Activated naive CD4-positive, alpha-beta T cell treated with anti-CD3 and anti-CD28 coated beads, Interleukin-2, amount 50 U/mL, for 16 hours (primary cell): Measurements from ENCODE around the gene USP49.
"Not testable (repeated sequence)": the region's sequence is repeated elsewhere in the genome, so short reads cannot be mapped to it uniquely, and the experiment has no call there.

Experiments
- DNase-seq: peaks from one replicate; pipeline ENCODE4 v3.0.0-alpha.2; 2020

USP49 gene

DNA sequence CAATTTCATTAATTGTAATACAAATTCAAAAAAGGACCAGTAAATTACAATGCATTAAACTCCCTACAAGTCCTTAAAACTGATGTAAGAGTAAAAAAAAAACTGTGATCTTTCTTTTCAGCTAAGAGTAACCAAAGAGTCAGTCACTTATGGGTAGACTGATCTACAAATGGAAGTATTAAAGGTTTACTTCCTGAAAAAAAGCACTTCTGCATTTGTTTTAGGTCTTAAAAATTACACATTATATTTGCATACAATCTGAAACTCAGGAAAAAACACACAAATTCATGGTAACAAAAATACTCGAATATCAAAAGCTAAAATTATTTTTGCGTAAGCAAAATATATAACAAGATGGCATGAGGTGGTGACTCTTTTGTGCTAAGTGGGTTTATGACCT lies 23.5 kb downstream of the USP49 start:
- DNase-seq = no peak

DNA sequence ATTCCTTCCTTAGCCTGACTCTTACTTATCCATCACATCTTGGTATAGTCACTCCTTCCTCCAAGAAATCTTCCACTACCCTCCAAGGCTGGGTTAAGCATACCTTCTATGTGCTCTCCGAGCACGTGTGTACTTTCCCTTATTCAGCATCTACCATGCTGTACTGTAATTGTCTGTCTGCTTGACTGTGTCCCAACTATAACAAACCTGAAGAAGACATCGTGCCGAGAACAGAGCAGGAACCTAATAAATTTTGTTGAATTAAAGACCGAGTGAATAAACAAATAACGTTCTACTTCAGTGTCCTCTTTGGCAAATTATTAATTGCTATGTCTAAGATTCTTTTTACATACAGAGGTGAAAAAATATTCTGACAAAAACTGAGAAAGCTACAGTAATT lies 35.8 kb downstream of the USP49 start:
- no peak for DNase-seq

DNA sequence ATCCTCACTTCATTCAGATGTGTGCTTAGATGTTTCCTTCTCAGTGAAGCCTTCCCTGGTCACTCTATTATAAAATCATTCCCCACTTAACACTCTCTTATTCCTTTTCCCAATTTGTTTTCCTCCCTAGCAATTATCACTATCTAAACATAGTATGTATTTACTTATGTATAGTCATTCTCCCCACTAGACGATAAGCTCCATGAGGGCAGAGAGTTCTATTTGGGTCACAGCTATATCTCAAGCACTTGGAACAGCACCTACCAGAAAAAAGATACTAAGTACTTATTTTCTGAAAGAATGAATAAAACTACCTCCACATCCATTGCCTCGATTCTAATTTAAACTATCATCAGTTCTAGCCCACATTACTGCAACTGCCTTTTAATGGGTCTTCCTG lies 36.5 kb downstream of the USP49 start:
- no peak for DNase-seq

DNA sequence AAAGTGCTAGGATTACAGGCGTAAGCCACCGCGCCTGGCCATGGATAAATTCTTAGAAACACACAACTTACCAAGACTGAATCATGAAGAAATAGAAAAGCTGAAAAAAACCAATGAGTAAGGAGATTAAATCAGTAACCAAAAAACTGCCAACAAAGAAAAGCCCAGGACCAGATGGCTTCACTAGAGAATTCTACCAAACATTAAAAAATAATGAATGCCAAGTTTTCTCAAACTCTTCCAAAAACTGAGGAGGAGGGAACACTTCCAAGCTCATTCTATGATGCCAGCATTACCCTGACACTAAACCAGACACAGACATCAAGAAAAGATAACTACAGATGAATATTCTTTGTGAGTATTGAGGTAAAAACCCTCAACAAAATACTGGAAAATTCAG lies 44.3 kb downstream of the USP49 start:
- DNase-seq = no peak

DNA sequence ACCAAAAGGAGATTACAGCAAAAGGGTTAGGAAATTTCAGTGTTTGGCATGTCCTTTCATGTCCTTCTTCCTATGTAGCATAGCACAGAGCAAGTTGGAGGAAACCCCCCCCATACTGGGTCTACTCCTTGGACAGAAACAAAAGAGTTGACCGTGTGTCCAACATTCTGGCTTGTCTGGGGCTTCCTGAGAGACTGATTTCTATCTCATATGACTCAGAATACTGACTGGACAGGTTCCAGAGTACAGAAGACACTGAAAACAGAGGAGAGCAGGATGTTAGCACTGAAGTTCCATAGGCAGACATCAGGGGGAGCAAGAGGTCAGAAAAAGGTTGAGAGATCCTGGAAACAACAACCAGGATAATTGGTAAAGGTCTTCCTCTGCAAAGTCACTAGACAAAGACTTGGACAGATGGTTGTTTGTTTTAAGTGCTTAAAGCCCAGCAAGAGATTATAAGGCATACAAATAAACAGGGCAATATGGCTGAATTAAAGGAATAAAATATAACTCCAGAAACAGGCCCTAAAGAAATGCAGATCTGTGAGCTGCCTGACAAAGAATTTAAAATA lies 48.4 kb downstream of the USP49 start:
- DNase-seq = peak; percentile 49

DNA sequence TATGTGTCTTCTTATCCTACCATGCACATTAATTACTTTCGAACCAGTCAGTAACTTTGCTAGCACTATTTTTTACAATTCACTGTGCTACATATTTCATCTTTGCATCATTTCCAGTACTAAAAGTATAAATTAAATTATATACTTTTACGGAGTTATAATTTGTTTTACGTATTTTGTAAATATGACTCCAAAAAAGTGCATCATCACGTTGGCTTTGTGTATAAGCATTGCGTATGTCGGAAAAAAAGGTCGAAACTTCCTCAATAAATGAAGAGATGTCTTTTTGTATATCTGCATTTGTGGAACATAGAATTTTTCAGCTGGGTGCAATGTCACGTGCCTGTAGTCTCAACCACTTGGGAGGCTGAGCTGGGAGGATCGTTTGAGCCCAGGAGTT lies 52.0 kb downstream of the USP49 start:
- no peak for DNase-seq

DNA sequence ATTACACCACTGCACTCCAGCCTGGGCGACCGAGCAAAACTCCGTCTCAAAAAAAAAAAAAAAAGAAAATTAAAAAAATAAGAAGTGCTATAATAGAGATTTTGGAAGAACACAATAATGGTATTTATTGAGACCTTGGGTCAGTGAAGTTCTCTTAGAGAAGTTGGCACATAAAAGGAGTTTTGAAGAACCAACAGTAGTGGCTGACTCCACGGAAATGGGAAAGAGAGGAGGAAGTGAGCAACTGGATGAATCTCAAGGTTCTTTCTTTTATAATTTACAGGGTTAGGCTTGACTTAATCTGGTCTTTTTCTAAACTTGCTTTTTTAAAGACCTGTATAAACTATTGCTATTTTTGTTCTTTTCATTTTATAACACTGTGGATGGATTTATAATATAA lies 54.8 kb downstream of the USP49 start:
- no peak for DNase-seq

DNA sequence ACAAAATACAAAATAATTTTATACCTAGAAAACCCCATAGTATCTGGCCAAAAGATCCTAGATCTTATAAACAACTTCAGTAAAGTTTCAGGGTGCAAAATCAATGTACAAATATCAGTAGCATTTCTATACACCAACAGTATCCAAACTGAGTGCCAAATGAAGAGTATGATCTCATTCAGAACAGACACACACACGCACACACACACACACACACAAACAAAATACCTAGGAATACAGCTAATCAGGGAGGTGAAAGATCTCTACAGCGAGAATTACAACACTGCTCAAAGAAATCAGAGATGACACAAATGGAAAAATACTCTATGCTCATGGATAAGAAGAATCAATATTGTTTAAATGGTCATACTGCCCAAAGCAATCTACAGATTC lies 58.5 kb downstream of the USP49 start:
- no peak for DNase-seq

DNA sequence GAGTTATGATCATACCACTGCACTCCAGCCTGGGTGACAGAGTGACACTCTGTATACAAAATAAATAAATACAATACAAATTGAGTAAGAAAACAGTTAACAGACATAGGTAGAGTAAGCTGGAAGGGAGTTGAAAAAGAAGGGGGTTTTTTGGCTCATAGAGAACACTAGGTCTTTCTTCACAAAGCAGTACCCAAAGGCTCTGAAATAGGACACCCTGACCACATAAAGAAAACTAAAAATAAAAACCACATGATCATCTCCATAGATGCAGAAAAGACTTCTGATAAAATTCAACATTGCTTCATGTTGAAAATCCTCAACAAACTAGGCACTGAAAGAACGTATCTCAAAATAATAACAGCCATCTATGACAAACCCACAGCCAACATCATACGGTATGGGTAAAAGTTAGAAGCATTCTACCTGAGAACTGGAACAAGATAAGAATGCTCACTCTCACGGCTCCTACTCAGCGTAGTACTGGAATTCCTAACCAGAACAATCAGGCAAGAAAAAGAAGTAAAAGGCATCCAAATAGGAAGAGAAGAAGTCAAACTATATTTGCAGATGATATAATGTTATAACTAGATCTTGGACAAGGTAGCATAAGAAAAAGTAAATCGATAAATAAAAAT lies 59.0 kb downstream of the USP49 start:
- DNase-seq = no peak

DNA sequence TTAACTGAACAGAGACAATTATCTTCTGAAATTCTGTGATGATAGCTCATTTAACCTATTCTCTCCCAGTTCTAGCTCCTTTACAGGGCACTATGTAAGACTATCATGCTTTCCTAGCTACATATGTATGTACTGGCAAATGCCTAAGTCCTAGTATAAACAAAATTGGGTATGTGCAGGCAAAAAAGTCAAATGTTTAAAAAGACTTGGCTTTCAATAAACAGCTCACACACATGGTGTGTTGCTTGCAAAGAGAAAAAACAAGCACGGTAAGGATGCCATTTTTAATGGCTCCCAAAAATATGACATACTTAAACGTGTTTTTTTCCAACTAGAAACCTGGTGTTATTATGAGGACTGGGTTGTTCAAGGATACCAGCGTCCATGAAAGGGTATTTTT lies 62.9 kb downstream of the USP49 start:
- no peak for DNase-seq

DNA sequence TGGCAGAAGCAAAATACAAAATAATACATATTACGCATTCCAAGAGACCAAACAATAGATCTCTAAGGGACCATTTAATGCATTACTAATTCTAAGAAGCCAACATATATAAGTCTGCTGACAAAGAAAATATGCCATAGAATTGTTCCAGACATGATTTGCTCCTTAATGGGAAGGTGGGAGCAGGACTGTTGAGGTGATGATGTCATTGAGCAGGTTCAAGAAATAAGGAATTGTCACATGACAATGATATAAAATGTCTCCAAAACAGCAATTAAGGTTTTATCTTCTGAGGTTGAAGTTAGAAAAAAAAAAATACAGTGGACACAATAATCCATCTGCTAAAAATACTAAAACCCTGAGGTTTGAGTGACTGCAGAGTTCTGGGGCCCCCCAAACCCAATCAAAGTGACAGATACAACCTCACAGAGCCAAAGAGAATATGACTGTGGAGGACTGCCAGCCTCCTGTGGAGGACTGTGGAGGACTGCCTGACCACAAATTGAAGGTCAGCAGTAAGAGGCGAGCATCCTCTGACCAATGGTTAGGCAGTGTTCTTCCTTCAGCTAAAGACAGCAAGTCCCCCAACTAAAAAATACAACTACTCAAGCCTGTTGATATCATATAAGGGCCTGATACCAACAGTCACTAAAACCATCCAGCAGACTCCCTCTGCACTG lies 68.7 kb downstream of the USP49 start:
- DNase-seq = no peak

DNA sequence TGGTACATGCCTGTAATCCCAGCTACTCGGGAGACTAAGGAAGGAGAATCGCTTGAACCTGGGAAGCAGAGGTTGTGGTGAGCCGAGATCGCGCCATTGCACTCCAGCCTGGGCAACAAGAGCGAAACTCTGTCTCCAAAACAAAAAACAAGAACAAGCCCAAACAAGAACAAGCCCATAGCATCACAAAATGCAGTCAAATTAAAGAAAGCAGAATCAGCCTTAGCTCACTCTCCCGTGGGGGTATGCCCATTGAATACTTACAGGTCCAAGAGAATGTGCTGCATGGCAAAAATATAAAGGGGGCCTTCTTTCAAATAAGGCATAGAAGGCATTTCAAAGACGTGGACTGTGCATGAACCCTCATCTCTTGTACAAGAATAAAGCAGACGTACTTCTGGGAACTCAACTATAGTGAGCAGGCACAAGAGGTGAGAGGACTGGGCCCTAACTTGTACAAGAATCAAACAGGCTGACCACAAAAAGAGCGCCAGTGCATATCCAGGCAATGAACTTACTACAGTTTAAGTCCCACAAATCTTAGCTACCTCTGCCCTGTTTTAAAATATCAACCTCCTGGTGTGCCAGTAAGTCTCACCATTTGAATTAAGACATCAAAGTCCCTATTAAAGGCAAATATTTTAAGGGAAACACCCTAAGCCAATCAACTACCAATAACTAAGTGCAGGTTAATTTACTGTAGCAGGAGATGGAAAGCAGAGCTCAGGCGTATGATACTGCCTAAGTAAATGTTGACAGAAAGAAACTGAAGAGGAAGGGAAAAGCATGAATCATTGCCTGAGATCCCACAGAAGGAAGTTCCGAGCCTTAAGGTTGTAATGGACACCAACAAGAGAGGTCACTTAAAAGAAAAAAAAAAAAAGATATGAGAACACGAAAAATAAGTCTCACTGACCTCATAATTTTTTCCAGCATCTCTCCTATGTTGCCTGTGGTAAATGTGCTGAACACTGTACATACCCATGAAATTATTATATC lies 70.3 kb downstream of the USP49 start:
- no peak for DNase-seq

DNA sequence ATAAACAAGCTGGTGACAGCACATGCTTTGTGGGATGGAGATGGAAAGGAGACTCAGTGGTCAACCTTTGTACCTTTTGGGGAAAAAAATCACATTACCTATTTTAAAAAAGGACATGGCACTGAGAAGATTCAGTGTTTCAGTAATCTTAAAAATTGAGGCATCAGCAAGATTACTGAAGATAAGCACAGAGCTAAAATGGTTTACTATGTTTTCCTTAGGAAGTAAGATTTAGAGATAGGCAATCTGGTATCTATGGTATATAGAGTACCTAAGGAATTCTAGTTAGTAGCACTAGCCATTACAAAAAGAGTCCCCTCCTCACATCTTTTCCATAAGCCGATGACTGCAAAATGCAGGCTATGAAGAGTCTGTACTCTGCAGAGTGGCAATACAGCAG lies 72.0 kb downstream of the USP49 start:
- no peak for DNase-seq

DNA sequence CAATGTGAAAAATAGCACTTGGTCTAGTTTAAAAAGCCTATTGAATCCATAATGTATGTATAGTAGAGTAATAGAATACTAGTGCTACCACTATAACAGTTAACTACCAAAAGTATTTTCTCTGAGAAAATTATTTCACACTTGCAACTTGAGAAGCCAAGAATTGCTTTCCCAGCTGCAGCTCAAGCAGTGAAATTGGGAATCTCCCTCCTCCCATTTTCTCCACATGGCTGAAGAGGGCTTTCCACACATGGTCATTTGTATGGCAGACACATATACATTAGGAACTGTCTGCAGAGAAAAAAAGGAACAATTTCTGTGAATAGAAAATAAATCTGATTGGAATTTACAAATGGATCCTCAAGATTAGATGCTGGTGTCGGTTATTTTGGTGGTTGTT lies 73.2 kb downstream of the USP49 start:
- no peak for DNase-seq

DNA sequence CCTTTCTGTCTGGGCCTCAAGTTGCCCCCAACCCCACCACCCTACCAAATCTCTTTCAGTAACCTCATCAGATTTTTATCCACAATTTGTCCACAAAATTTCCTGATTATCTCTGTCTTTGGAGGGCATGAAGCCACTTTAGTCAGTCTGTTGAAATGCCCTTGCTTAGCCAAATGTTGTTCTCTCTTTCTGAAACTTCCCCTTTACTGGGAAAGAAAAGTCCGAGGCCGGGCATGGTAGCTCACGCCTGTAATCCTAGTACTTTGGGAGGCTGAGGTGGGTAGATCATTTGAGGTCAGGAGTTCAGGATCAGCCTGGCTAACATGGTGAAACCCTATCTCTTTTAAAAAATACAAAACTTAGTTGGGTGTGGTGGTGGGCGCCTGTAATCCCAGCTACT lies 73.9 kb downstream of the USP49 start:
- DNase-seq = no peak

DNA sequence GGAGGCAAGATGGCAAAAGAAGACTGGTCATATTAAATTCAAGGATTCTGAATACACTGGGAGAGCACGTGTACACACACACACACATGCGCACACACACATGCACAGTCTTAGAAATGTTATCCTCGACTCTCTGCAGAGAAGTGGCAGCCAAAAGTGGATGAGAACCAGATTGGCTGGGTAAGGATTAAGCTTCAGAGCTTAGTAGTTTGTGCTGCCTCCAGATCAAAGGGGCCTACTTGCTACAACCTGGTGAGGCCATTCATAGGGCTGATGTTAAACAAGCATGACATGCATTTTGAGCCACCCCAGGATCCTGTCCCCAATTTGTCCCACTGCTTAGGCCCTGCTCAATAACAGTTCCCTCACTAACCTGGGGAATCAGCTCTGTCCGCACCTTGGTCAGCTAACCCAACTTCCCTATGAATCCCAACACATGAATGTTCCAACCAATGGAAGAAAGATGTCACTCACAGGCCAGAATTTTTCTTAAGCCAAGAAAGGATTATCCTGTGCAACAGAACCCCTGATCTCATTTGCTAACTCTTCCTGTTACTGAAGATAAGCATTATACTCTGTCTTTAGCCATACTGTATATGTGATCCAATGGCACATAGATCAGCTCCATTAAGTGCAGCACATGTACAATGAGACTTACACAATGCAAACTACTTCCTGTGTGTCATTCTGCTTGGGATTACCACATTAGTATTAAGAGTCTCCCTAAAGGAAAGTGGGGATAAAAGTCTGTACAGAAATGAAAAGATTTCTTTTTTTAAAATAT lies 76.7 kb downstream of the USP49 start:
- no peak for DNase-seq

DNA sequence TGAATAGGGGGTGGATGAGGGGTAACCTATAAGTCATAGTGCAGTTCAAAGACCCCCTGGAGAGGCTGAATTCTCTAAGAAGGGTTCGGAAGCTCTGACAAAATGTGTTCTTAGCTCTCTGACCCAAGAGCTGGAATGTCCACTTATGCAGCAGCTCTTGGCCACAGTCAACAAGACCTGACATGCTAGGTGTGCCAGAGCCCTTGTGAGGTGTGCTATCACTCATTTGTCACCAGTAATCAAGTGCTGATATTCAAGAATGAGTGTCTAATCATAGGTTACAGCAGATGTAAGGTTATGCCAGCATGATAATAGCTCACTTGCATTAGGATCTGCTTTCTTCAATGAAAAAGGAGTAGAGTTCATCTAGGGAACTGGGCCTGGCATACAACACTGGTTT lies 79.6 kb downstream of the USP49 start:
- DNase-seq = no peak

DNA sequence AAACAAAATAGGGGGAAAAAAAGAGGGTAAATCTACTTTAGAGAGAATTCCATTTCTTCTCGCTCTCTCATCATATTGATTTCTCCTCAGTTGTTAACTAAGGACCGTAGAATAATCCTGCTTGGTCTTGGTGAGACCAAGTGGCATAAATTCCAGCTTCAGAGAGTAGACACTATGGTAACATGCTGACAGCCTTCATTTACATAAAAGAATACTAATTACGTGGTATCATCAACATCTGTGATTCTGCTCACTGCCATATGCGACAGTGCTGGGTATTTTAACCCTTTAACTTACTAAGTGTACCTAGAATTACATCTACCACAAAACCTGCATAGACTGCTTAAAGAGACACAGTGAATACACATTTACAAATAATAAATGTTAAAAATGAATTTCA lies 80.5 kb downstream of the USP49 start:
- no peak for DNase-seq

DNA sequence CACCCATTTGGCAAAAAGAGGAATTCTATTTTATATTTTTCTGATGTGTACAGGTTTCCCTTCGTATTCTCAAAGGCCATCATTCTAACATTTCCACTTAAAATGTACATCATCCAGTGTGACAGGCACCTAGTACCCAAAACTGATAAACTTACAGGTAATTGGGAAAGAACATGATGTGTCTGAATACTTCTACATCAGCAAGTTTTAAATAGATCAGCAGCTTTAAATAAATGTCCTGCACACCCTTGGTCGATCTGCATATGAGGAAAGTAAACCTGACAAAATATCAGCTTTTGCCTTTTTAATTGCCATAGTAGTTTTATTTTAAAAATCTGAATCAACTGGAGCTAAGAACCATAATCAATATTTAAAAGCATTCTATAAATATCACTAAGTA lies 81.2 kb downstream of the USP49 start:
- DNase-seq = no peak

DNA sequence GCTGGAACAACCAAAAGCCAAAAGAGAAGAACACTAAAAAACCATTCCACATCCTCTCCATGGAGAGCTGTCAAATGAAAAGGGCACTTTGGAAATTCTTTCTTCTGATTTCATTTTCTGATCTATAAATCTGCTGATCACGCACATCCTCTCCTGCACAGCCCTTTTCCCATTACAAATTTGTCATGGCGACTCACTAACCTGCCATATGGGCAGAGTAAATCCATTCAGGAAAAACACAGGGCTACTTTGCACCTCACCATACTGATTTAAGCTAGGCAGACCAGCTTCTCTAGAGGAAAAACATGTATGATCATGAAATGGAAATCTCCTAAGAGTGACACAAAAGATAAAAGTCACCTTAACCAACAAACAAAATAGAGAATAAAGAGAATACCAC lies 81.7 kb downstream of the USP49 start:
- no peak for DNase-seq

DNA sequence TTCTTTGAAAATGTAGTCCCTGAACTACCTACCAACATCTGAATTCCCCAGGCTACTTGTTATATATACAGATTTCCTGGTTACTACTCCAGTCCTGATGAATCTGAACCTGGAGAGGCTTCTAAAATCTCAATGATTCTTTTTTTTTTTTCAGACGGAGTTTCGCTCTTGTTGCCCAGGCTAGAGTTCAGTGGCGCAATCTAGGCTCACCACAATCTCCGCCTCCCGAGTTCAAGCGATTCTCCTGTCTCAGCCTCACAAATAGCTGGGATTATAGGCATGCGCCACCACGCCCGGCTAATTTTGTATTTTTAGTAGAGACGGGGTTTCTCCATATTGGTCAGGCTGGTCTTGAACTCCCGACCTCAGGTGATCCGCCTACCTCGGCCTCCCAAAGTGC lies 83.2 kb downstream of the USP49 start:
- DNase-seq = not testable (repeated sequence)

DNA sequence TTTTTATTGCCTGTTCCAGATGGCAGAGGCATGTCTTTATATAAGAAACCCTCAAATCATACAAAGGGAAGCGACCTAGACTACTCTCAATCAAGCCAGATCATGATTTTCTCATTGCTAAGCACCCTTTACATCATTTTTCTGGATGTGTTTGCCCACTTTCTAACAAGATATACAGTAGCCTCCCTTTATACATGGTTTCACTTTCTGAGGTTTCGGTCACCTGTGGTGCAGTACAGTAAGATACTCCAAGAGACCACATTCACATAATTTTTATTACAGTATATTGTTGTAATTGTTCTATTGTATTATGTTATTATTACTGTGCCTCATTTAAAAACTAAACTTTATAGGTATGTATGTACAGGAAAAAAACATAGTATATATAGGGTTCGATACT lies 84.1 kb downstream of the USP49 start:
- no peak for DNase-seq
